ENCODE data around the gene DCTN1. TPM values are rescaled to one million over a fixed set of nuclear protein-coding genes. Genes with fewer than 3 reads are reported as not detected.

Gene DCTN1
- polyA plus RNA-seq, 2 of the 4 experiments (the other 2 are of a cell fraction): 95.1 to 106 TPM

DNA sequence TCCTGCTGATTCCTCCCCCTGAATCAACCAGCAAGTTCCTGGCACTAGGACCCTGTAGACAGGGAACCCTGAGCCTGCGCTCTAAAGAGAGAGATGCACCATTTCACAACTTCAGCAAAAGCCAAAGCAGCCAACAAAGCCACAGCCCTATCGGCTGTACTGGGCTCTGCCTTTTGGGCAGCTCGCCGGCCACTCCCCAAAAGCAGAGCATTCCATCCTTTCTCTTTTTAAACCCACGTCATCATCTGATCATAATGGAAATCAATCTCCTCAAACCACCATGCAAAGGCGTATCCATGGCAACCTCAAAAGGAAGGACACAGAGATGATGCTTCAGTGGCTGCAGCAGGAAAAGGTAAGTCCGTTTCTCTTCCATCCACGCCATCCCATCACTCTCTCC, 5.3 kb upstream of the DCTN1 start:
- POLR2A ChIA-PET: no interaction called here

DNA sequence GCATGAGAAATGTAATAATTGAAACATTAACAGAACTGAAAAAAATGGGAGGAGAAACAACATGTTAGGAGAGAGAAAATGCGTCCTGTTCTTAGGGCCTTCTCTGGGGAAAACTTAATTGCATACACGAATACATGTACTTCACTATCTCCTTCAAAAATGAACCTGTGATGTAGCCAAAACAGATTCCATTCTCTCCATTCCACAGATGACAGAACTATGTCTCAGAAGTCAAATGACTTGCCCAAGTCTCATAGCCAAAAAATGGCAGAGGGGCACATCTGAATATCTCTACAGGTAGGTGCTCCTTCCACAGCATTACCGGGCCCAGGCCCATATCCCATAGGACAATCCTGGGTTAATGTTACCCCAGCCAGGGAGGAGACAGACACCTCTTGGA, 3.9 kb upstream of the DCTN1 start:
- POLR2A ChIA-PET: no interaction called here
- no peak overlapping the region for H3K4me2 ChIP-seq
- H3K9me3 ChIP-seq: no peaks in the 10 kb centered on the region
- peaks cover 21% of the 10 kb centered on the region; the same call in 2 of the 3 replicates for H3K4me1 ChIP-seq
- no peak for TF ChIP-seq CEBPB (IDR thresholded peaks at IDR 0.05)
- TF ChIP-seq ESRRA (IDR thresholded peaks at IDR 0.05; ENCODE audit: borderline replicate concordance, low read length): no peak
- no peak for TF ChIP-seq EHF (CRISPR knock-in tag; IDR thresholded peaks at IDR 0.05)
- no peak for TF ChIP-seq KDM5A (IDR thresholded peaks at IDR 0.05)
- TF ChIP-seq, protein P1, sequence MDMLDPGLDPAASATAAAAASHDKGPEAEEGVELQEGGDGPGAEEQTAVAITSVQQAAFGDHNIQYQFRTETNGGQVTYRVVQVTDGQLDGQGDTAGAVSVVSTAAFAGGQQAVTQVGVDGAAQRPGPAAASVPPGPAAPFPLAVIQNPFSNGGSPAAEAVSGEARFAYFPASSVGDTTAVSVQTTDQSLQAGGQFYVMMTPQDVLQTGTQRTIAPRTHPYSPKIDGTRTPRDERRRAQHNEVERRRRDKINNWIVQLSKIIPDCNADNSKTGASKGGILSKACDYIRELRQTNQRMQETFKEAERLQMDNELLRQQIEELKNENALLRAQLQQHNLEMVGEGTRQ (IDR thresholded peaks at IDR 0.05): no peak
- TF ChIP-seq NR3C1 (IDR thresholded peaks at IDR 0.05): no peak
- TF ChIP-seq HOXA7 (CRISPR knock-in tag; IDR thresholded peaks at IDR 0.05): no peak
- TF ChIP-seq JUNB (IDR thresholded peaks at IDR 0.05): no peak
- no peak for TF ChIP-seq RNF2 (IDR thresholded peaks at IDR 0.05; ENCODE audit: borderline replicate concordance, low read depth)
- TF ChIP-seq, protein P2, sequence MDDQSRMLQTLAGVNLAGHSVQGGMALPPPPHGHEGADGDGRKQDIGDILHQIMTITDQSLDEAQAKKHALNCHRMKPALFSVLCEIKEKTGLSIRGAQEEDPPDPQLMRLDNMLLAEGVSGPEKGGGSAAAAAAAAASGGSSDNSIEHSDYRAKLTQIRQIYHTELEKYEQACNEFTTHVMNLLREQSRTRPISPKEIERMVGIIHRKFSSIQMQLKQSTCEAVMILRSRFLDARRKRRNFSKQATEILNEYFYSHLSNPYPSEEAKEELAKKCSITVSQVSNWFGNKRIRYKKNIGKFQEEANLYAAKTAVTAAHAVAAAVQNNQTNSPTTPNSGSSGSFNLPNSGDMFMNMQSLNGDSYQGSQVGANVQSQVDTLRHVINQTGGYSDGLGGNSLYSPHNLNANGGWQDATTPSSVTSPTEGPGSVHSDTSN (IDR thresholded peaks at IDR 0.05): no peak
- no peak for TF ChIP-seq MAZ (IDR thresholded peaks at IDR 0.05; ENCODE audit: borderline replicate concordance, low read depth, low read length)
- no peak for TF ChIP-seq HDAC2 (IDR thresholded peaks at IDR 0.05)
- TF ChIP-seq TFCP2L1 (CRISPR knock-in tag; IDR thresholded peaks at IDR 0.05): no peak
- no peak overlapping the region for H3K4me3 ChIP-seq
- FAIRE-seq: no peak
- CTCF ChIA-PET: no interaction called here
- no peak overlapping the region for H3K27ac ChIP-seq
- ATAC-seq: no peak
- 87% methylated on average over 3 of the region's 3 CpGs for WGBS (ENCODE audit: missing lambda C conversion rate)
- DNase-seq (ENCODE audit: low read depth in 1 of 2, low spot score in 1 of 2): no peak

More for the DNA sequence above, 5.3 kb upstream of the DCTN1 start:
- H3K27ac ChIP-seq: no peak overlapping the region
- H3K4me1 ChIP-seq: peaks cover 24% of the 10 kb centered on the region
- ATAC-seq (no peak), DNase-seq (ENCODE audit: low read depth in 1 of 2, low spot score in 1 of 2) (no peak), FAIRE-seq (no peak)
- CTCF ChIA-PET: interaction anchor here (1.0 to 1.2 kb wide), 2 partner anchors 10 to 15 kb away, joined by 3 read pairs; no protein-coding TSS in a partner anchor
- H3K9me3 ChIP-seq: no peaks in the 10 kb centered on the region
- H3K4me3 ChIP-seq: no peak overlapping the region
- 90% methylated on average over 8 of the region's 8 CpGs for WGBS (ENCODE audit: missing lambda C conversion rate)
- no peak overlapping the region for H3K4me2 ChIP-seq
- TF ChIP-seq ZNF302 (CRISPR knock-in tag; IDR thresholded peaks at IDR 0.05) (no peak), SMC3 (IDR thresholded peaks at IDR 0.05) (no peak), FOXS1 (CRISPR knock-in tag; IDR thresholded peaks at IDR 0.05) (no peak), HEYL (CRISPR knock-in tag; IDR thresholded peaks at IDR 0.05) (no peak), JUN (IDR thresholded peaks at IDR 0.05) (no peak), HOXB13 (CRISPR knock-in tag; IDR thresholded peaks at IDR 0.05; ENCODE audit: low read depth) (no peak), EHF (CRISPR knock-in tag; IDR thresholded peaks at IDR 0.05) (no peak)
- TF ChIP-seq, protein P1 (IDR thresholded peaks at IDR 0.05): no peak
- TF ChIP-seq, protein P3, sequence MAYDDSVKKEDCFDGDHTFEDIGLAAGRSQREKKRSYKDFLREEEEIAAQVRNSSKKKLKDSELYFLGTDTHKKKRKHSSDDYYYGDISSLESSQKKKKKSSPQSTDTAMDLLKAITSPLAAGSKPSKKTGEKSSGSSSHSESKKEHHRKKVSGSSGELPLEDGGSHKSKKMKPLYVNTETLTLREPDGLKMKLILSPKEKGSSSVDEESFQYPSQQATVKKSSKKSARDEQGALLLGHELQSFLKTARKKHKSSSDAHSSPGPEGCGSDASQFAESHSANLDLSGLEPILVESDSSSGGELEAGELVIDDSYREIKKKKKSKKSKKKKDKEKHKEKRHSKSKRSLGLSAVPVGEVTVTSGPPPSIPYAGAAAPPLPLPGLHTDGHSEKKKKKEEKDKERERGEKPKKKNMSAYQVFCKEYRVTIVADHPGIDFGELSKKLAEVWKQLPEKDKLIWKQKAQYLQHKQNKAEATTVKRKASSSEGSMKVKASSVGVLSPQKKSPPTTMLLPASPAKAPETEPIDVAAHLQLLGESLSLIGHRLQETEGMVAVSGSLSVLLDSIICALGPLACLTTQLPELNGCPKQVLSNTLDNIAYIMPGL (CRISPR knock-in tag; IDR thresholded peaks at IDR 0.05; ENCODE audit: borderline replicate concordance): no peak

DNA sequence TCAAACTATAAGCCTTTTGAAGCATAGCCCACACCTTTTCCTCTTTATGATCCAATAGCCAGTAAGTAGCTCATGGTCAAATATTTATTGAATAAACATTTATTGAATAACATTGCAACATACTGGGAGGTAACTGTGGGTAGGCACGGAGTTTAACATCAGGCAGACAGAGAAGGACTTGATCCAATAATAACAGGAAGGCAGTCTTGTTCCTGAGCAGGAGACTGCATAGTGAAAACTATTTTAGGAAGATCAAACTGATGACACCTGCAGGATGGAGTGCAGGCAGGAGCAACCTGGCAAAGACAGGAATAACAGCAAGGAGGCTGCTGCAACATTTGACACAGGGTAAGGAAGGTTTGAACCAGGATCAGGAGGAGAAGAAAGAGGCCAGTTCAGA, 3.1 kb upstream of the DCTN1 start:
- DNase-seq (ENCODE audit: low read depth in 1 of 2, low spot score in 1 of 2): no peak
- no peak for FAIRE-seq
- 5% methylated on average over 1 of the region's 1 CpG for WGBS (ENCODE audit: missing lambda C conversion rate)
- ChIA-PET POLR2A (no interaction called here), CTCF (interaction anchor here (1.4 to 2.5 kb wide), 5 partner anchors 8 to 134 kb away, joined by 3 to 18 read pairs (median 8); partner anchors contain the start of genes C2orf81 and WDR54)
- H3K9me3 ChIP-seq: no peaks in the 10 kb centered on the region
- no peak overlapping the region for H3K4me3 ChIP-seq
- H3K4me1 ChIP-seq: peaks cover 21% of the 10 kb centered on the region; the same call in 2 of the 3 replicates
- TF ChIP-seq, protein P4, sequence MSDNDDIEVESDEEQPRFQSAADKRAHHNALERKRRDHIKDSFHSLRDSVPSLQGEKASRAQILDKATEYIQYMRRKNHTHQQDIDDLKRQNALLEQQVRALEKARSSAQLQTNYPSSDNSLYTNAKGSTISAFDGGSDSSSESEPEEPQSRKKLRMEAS (IDR thresholded peaks at IDR 0.05): no peak
- TF ChIP-seq RCOR1 (IDR thresholded peaks at IDR 0.05; ENCODE audit: low read depth, low read length): no peak
- TF ChIP-seq NR3C1 (IDR thresholded peaks at IDR 0.05): no peak
- TF ChIP-seq MAFK (IDR thresholded peaks at IDR 0.05; ENCODE audit: partially characterized antibody): no peak
- no peak for TF ChIP-seq SREBF2 (IDR thresholded peaks at IDR 0.05)
- no peak for TF ChIP-seq RNF2 (IDR thresholded peaks at IDR 0.05; ENCODE audit: borderline replicate concordance, low read depth)
- TF ChIP-seq GATA3 (IDR thresholded peaks at IDR 0.05; ENCODE audit: borderline replicate concordance): no peak
- no peak for TF ChIP-seq CBX2 (IDR thresholded peaks at IDR 0.05; ENCODE audit: borderline replicate concordance, low read depth)
- TF ChIP-seq EP300 (IDR thresholded peaks at IDR 0.05): no peak
- no peak for TF ChIP-seq CBX8 (IDR thresholded peaks at IDR 0.05)
- TF ChIP-seq FOXS1 (CRISPR knock-in tag; IDR thresholded peaks at IDR 0.05): no peak
- no peak for TF ChIP-seq FOSB (CRISPR knock-in tag; IDR thresholded peaks at IDR 0.05)
- TF ChIP-seq TP53 (CRISPR knock-in tag; IDR thresholded peaks at IDR 0.05): no peak
- no peak overlapping the region for H3K27ac ChIP-seq
- peak overlapping the region; percentile 6; the same call in 1 of the 3 replicates for H3K4me2 ChIP-seq
- ATAC-seq: no peak

All from A549 (cell line).